ENCODE measurements around the gene TRIM40.

GRCh38 chr6:30116724-30117123, 19.2 kb upstream of the TRIM40 start:
- TF ChIP-seq POLR2A (IDR thresholded peaks at IDR 0.05; ENCODE audit: extremely low read depth, insufficient read length) (no peak), CTCF (IDR thresholded peaks at IDR 0.05; ENCODE audit: low read depth, low read length) (no peak), MAX (IDR thresholded peaks at IDR 0.05; ENCODE audit: low read depth, low read length) (no peak), MYC (IDR thresholded peaks at IDR 0.05; ENCODE audit: low read depth, low read length) (no peak)
